Kidney epithelial cell (primary cell): ENCODE measurements around the gene PIK3CD. TPM values are rescaled to one million over a fixed set of nuclear protein-coding genes. Genes with fewer than 3 reads are reported as not detected.

ENCODE experiments used
- DNase-seq: peaks from one replicate; pipeline ENCODE4 v3.0.0-alpha.2; 2010; ENCODE audit warnings: low read depth
- H3K27me3 ChIP-seq: 2 replicates; pipeline ENCODE4 v1.6.0; 2011; ENCODE audit warnings: low read length; ENCODE audit not compliant: control insufficient read depth, insufficient read depth
- H3K36me3 ChIP-seq: 2 replicates; pipeline ENCODE4 v1.5.1; 2011; ENCODE audit warnings: low read length; ENCODE audit not compliant: control insufficient read depth, insufficient read depth
- H3K4me3 ChIP-seq: 2 replicates; pipeline ENCODE4 v1.5.1; 2011; ENCODE audit warnings: low read depth, mild to moderate bottlenecking, control low read depth, low read length
- CTCF ChIP-seq: IDR thresholded peaks from 2 replicates; pipeline ENCODE4 v1.5.1; 2011; ENCODE audit warnings: mild to moderate bottlenecking, moderate library complexity, low read length, control low read depth, inconsistent platforms; ENCODE audit not compliant: insufficient read depth, poor library complexity, severe bottlenecking
- total RNA-seq: library from RNA; depleted of rRNA; stranded (reverse); fragments of >200 nt; gene quantifications from 2 replicates; pipeline ENCODE4 v1.2.3, GENCODE V29; 2015

Gene PIK3CD
- total RNA-seq, 1 donor from 2014 or later, result 40.7 TPM

- no peaks in the 10 kb centered on the region for H3K36me3 ChIP-seq
- no peak for TF ChIP-seq CTCF
- H3K27me3 ChIP-seq, result no peaks in the 10 kb centered on the region
- H3K4me3 ChIP-seq, result peak overlapping the region; percentile 59
- DNase-seq, result no peak
Observed at GRCh38 chr1:9690440-9691107, 39.0 kb downstream of the PIK3CD start.

GRCh38 chr1:9691108-9691445 is 39.5 kb downstream of the PIK3CD start:
- DNase-seq, result peak; percentile 66

GRCh38 chr1:9691691-9692090 is 40.2 kb downstream of the PIK3CD start:
- peak; percentile 6 for TF ChIP-seq CTCF
- no peak overlapping the region for H3K4me3 ChIP-seq
- DNase-seq, result no peak
- no peaks in the 10 kb centered on the region for H3K27me3 ChIP-seq
- H3K36me3 ChIP-seq, result no peaks in the 10 kb centered on the region

More at GRCh38 chr1:9691108-9691445, 39.5 kb downstream of the PIK3CD start:
- Histone ChIP-seq H3K36me3 (no peaks in the 10 kb centered on the region), H3K4me3 (no peak overlapping the region), H3K27me3 (no peaks in the 10 kb centered on the region)
- TF ChIP-seq CTCF, result no peak

GRCh38 chr1:9696793-9697192 is 45.3 kb downstream of the PIK3CD start:
- Histone ChIP-seq H3K27me3 (no peaks in the 10 kb centered on the region), H3K4me3 (no peak overlapping the region), H3K36me3 (no peaks in the 10 kb centered on the region)
- no peak for TF ChIP-seq CTCF
- no peak for DNase-seq

- no peak for DNase-seq
- H3K4me3 ChIP-seq, result no peak overlapping the region
- TF ChIP-seq CTCF, result no peak
Observed at GRCh38 chr1:9699361-9699760, 47.8 kb downstream of the PIK3CD start.

GRCh38 chr1:9700340-9700739 is 48.8 kb downstream of the PIK3CD start:
- DNase-seq, result peak; percentile 92
- Histone ChIP-seq H3K4me3 (no peak overlapping the region), H3K36me3 (no peaks in the 10 kb centered on the region), H3K27me3 (no peaks in the 10 kb centered on the region)
- TF ChIP-seq CTCF, result no peak

More at GRCh38 chr1:9699361-9699760, 47.8 kb downstream of the PIK3CD start:
- H3K27me3 ChIP-seq, result no peaks in the 10 kb centered on the region
- H3K36me3 ChIP-seq, result no peaks in the 10 kb centered on the region
